Neural cell (in vitro differentiated cells): ENCODE results near the gene MTMR12.

Experiments
- EZH2 ChIP-seq: fragments of 200-600, 300-800 bp; shearing (Covaris generic), sonication (generic); IDR thresholded peaks from 2 replicates; pipeline ENCODE4 v1.6.1; 2014; ENCODE audit warnings: antibody characterized with exemption, low read length, borderline replicate concordance, mild to moderate bottlenecking; ENCODE audit not compliant: insufficient read depth, poor library complexity, severe bottlenecking
- POLR2AphosphoS5 ChIP-seq: IDR thresholded peaks from 2 replicates; pipeline ENCODE4 v1.6.1; 2012
- RAD21 ChIP-seq: fragments of 450-650 bp; conservative IDR thresholded peaks from 2 replicates; pipeline ENCODE4 v1.6.1; 2014; ENCODE audit warnings: antibody characterized with exemption, mild to moderate bottlenecking, moderate library complexity
- TAF1 ChIP-seq: IDR thresholded peaks from 2 replicates; pipeline ENCODE4 v1.6.1; 2012; ENCODE audit warnings: low read depth
- TF ChIP-seq, protein P1 (sequence below): fragments of 450-650 bp; IDR thresholded peaks from 2 replicates; pipeline ENCODE4 v1.5.1; 2014; ENCODE audit warnings: antibody characterized with exemption, mild to moderate bottlenecking, moderate library complexity; ENCODE audit not compliant: poor library complexity, severe bottlenecking

- no peak for TF ChIP-seq RAD21
- TF ChIP-seq, protein P1, sequence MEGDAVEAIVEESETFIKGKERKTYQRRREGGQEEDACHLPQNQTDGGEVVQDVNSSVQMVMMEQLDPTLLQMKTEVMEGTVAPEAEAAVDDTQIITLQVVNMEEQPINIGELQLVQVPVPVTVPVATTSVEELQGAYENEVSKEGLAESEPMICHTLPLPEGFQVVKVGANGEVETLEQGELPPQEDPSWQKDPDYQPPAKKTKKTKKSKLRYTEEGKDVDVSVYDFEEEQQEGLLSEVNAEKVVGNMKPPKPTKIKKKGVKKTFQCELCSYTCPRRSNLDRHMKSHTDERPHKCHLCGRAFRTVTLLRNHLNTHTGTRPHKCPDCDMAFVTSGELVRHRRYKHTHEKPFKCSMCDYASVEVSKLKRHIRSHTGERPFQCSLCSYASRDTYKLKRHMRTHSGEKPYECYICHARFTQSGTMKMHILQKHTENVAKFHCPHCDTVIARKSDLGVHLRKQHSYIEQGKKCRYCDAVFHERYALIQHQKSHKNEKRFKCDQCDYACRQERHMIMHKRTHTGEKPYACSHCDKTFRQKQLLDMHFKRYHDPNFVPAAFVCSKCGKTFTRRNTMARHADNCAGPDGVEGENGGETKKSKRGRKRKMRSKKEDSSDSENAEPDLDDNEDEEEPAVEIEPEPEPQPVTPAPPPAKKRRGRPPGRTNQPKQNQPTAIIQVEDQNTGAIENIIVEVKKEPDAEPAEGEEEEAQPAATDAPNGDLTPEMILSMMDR, result no peak
- TF ChIP-seq EZH2, result no peak
- no peak for TF ChIP-seq POLR2AphosphoS5
- TF ChIP-seq TAF1, result no peak
These were observed 4.3 kb upstream of the MTMR12 start for GRCh38 chr5:32317041-32317440.
